Ectodermal cell (in vitro differentiated cells): ENCODE results near the gene PER3.

ENCODE experiments used
- H3K27ac ChIP-seq: 2 replicates; pipeline ENCODE4 v1.7.0; 2013; ENCODE audit warnings: mild to moderate bottlenecking, low read depth, low read length; ENCODE audit not compliant: insufficient read depth, poor library complexity, severe bottlenecking
- H3K27me3 ChIP-seq: 2 replicates; pipeline ENCODE4 v1.7.0; 2013; ENCODE audit warnings: mild to moderate bottlenecking, low read length; ENCODE audit not compliant: insufficient read depth, control insufficient read depth, poor library complexity, severe bottlenecking
- H3K36me3 ChIP-seq: one replicate; pipeline ENCODE4 v1.7.0; 2013; ENCODE audit warnings: low read length; ENCODE audit not compliant: control insufficient read depth, insufficient read depth
- H3K4me1 ChIP-seq: one replicate; pipeline ENCODE4 v1.7.0; 2013; ENCODE audit warnings: low read length; ENCODE audit not compliant: control insufficient read depth, insufficient read depth
- H3K4me3 ChIP-seq: 2 replicates; pipeline ENCODE4 v1.7.0; 2013; ENCODE audit warnings: low read depth, low read length, control low read depth; ENCODE audit not compliant: insufficient read depth
- H3K9me3 ChIP-seq: 2 replicates; pipeline ENCODE4 v1.7.0; 2013; ENCODE audit warnings: mild to moderate bottlenecking, low read length, moderate library complexity; ENCODE audit not compliant: control insufficient read depth
- WGBS, 2 experiments: methylation state at CpG; one replicate each; pipeline ENCODE4 v1.1.7; 2013; ENCODE audit warnings: missing lambda C conversion rate in 2 of 2; 5-methylcytosine and 5-hydroxymethylcytosine counted together

Gene PER3

DNA sequence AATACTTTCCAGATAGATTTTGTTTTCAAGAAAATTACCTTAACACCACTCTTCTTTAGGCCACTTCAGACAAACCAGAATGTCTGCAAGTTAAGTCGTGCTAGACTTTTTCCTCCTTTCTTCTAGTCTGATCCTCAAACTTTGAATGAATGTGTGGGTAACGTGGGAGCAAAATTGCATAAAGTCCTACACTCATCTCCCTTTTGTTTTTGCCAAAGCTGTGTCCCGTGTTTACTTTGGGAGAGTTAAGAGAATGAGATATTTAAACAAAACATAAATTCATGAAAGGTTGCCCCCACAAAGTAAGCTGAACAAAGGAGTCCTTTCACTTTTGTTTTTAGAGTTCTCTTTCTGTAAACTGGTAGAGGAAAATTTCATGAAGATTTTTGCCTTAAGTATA is 29.9 kb upstream of the PER3 start:
- H3K4me3 ChIP-seq, result no peak overlapping the region
- 83 to 91% methylated on average over 1 to 3 of the region's 3 CpGs for WGBS, 2 experiments
- H3K4me1 ChIP-seq, result peaks cover 16% of the 10 kb centered on the region
- H3K27ac ChIP-seq, result no peak overlapping the region
- H3K9me3 ChIP-seq, result no peaks in the 10 kb centered on the region
- H3K27me3 ChIP-seq, result no peaks in the 10 kb centered on the region
- H3K36me3 ChIP-seq, result no peaks in the 10 kb centered on the region

GRCh38 chr1:7755448-7755847 is 28.6 kb upstream of the PER3 start:
- Histone ChIP-seq H3K4me3 (no peak overlapping the region), H3K4me1 (peaks cover 16% of the 10 kb centered on the region), H3K27me3 (no peaks in the 10 kb centered on the region), H3K27ac (no peak overlapping the region), H3K36me3 (no peaks in the 10 kb centered on the region), H3K9me3 (no peaks in the 10 kb centered on the region)
- WGBS, 2 experiments, result 100% methylated on average over 1 of the region's 1 CpG; no CpG with 5 or more reads in 1 of the 2 experiments

- 93 to 96% methylated on average over 6 of the region's 6 CpGs for WGBS, 2 experiments
- H3K9me3 ChIP-seq, result no peaks in the 10 kb centered on the region
- no peaks in the 10 kb centered on the region for H3K36me3 ChIP-seq
- no peak overlapping the region for H3K27ac ChIP-seq
- H3K4me3 ChIP-seq, result no peak overlapping the region
- H3K27me3 ChIP-seq, result no peaks in the 10 kb centered on the region
- no peaks in the 10 kb centered on the region for H3K4me1 ChIP-seq
These were observed 23.8 kb upstream of the PER3 start for GRCh38 chr1:7760245-7760644.

- no peaks in the 10 kb centered on the region for H3K36me3 ChIP-seq
- H3K9me3 ChIP-seq, result no peaks in the 10 kb centered on the region
- no peaks in the 10 kb centered on the region for H3K27me3 ChIP-seq
- no peak overlapping the region for H3K27ac ChIP-seq
- WGBS, 2 experiments, result 90 to 93% methylated on average over 3 of the region's 3 CpGs
- peaks cover under 1% of the 10 kb centered on the region for H3K4me1 ChIP-seq
- no peak overlapping the region for H3K4me3 ChIP-seq
These were observed 23.0 kb upstream of the PER3 start for GRCh38 chr1:7761103-7761502.

DNA sequence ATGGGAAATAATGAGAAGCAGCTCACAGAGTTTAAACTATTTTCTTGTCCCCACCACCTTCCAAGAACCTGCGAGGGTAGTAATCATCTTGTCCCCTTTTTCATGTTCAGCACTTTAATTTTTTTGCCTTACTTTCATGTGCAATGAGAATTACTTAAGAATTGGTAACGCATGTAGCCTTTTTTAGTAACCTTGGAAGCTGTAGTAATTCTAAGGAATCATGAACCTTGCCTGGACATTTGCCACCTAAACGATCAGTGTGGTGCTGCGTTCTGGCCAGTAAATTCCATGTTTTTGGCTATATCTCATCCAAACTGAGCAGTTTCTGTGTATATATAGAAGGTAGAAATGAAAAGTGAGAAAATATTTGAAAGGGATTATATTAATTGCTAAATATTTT is 16.9 kb upstream of the PER3 start:
- H3K27me3 ChIP-seq, result no peaks in the 10 kb centered on the region
- H3K4me1 ChIP-seq, result peaks cover 10% of the 10 kb centered on the region
- no peak overlapping the region for H3K4me3 ChIP-seq
- H3K36me3 ChIP-seq, result no peaks in the 10 kb centered on the region
- H3K27ac ChIP-seq, result no peak overlapping the region
- no peaks in the 10 kb centered on the region for H3K9me3 ChIP-seq
- WGBS, 2 experiments, result 93 to 95% methylated on average over 4 of the region's 4 CpGs

DNA sequence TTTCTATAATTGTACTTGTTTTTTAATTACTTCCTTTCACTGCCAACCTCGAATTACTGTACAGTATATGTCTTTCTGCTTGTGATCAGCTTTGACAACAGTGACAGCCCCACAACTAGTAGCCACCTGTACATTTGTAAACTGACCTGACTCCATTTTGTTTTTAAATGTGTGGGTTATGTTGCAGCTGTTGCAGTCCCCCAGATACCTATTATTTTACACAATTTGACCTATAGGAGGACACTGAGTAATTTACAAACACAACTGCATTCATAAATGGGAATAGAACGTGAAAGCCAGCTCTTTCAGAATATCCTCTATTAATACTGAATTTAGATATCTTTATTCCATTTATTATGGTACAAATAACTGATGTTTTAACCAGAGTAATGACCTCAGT is 15.5 kb upstream of the PER3 start:
- Histone ChIP-seq H3K36me3 (no peaks in the 10 kb centered on the region), H3K9me3 (no peaks in the 10 kb centered on the region), H3K4me1 (peaks cover 11% of the 10 kb centered on the region), H3K4me3 (no peak overlapping the region), H3K27ac (no peak overlapping the region), H3K27me3 (no peaks in the 10 kb centered on the region)
- 85 to 86% methylated on average over 1 to 2 of the region's 2 CpGs for WGBS, 2 experiments

- Histone ChIP-seq H3K27me3 (no peaks in the 10 kb centered on the region), H3K4me1 (peaks cover 11% of the 10 kb centered on the region), H3K27ac (no peak overlapping the region), H3K9me3 (no peaks in the 10 kb centered on the region), H3K4me3 (no peak overlapping the region), H3K36me3 (no peaks in the 10 kb centered on the region)
- 92 to 94% methylated on average over 12 of the region's 12 CpGs for WGBS, 2 experiments
These were observed 14.2 kb upstream of the PER3 start for GRCh38 chr1:7769673-7770412.

DNA sequence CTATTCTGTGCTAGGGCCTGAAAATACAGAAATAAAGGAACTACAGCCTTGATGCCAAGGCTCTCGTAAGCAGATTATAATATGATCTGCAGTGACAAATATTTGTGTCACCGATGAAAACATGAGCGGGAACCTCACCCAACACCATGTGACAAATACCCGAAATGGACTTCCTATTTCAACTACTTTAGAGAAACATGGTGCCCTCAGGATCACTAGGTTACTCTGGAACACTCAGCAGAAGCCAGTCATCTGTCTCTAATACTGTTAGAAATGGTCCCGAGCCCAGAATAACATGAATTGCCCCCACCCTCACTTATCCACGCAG is 13.5 kb upstream of the PER3 start:
- Histone ChIP-seq H3K27ac (no peak overlapping the region), H3K27me3 (no peaks in the 10 kb centered on the region), H3K36me3 (no peaks in the 10 kb centered on the region), H3K4me3 (peak overlapping the region; percentile 89), H3K9me3 (no peaks in the 10 kb centered on the region), H3K4me1 (peaks cover 11% of the 10 kb centered on the region)
- WGBS, 2 experiments, result 55 to 58% methylated on average over 6 of the region's 6 CpGs

GRCh38 chr1:7770997-7771822 is 12.9 kb upstream of the PER3 start, which contains the start of gene VAMP3:
Gene VAMP3, plus strand, starts transcription at chr1:7771296. Its CDS starts 88 bp downstream, at chr1:7771384.
- 0 to 1% methylated on average over 97 of the region's 97 CpGs for WGBS, 2 experiments
- Histone ChIP-seq H3K9me3 (no peaks in the 10 kb centered on the region), H3K36me3 (no peaks in the 10 kb centered on the region), H3K27ac (peak within 1 kb of the TSS; percentile 81), H3K4me1 (peaks cover 10% of the 10 kb centered on the region), H3K27me3 (no peaks in the 10 kb centered on the region), H3K4me3 (peak within 1 kb of the TSS; percentile 89)

GRCh38 chr1:7771823-7772299 is 12.2 kb upstream of the PER3 start:
- no peaks in the 10 kb centered on the region for H3K27me3 ChIP-seq
- H3K4me3 ChIP-seq, result peak overlapping the region; percentile 89
- no peak overlapping the region for H3K27ac ChIP-seq
- 30 to 33% methylated on average over 12 of the region's 12 CpGs for WGBS, 2 experiments
- H3K4me1 ChIP-seq, result peaks cover 4% of the 10 kb centered on the region
- H3K9me3 ChIP-seq, result no peaks in the 10 kb centered on the region
- peaks cover 2% of the 10 kb centered on the region for H3K36me3 ChIP-seq
